GM12892 (cell line): ENCODE results near the gene SETX.

Experiments used
- POLR2A ChIP-seq: IDR thresholded peaks from 2 replicates; pipeline ENCODE4 v1.6.1; 2011; ENCODE audit warnings: low read depth, low read length, control low read depth
- POLR2AphosphoS5 ChIP-seq: IDR thresholded peaks from 2 replicates; pipeline ENCODE4 v1.6.1; 2011; ENCODE audit warnings: low read depth, low read length, control low read depth
- TAF1 ChIP-seq: IDR thresholded peaks from 2 replicates; pipeline ENCODE4 v1.6.1; 2011; ENCODE audit warnings: low read depth, mild to moderate bottlenecking, control low read depth, low read length, borderline replicate concordance

DNA sequence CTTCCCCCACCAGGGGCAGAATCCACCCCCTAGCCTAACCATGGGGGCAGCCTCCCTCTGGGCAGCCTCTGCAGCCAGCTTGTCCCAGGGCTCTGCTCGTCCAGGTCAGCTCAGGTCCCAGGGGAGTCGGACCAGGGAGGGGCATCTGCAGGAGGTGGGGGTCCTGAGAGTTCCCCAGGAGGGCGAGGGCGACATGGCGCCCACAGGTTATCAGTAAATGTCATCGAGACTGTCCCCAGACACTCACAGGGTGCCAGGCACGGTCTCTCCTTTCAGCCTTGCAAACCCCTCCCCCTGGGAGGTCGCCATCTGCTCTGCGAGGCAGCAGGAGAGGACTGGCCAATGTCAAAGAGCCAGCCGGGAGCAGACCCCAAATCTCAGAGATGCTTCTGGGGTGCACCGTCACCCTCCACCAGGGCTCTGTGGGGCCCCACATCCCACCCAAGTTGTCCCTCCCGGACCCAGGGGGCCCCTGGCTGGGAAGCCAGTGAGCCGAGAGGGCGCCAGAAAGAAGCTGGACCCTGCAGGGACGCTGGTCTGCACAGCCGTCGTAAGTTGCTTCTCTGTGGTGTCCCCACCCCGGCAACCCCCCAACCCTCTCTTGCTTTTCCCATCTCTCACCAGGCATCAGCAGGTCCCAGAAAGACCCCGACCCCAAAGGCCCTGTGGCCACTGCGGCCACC, 123.6 kb downstream of the SETX start:
- TF ChIP-seq POLR2A (no peak), TAF1 (no peak), POLR2AphosphoS5 (no peak)
